Lower leg skin (tissue), 4 donors: Measurements from ENCODE around the gene SPCS3. TPM values are rescaled to one million over a fixed set of nuclear protein-coding genes. Genes with fewer than 3 reads are reported as not detected.
"Not testable (repeated sequence)": the region's sequence is repeated elsewhere in the genome, so short reads cannot be mapped to it uniquely, and the experiment has no call there.

Experiments used
- DNase-seq, 2 donors: peaks; one replicate each; pipeline ENCODE4 v3.0.0-alpha.2; 2019; ENCODE audit warnings: low spot score in 2 of 2
- H3K4me3 ChIP-seq: fragments of 200-600 bp; sonication (generic); 2 replicates; pipeline ENCODE4 v1.5.1; 2017; ENCODE audit warnings: mild to moderate bottlenecking, low read depth; ENCODE audit not compliant: poor library complexity, severe bottlenecking
- CTCF ChIP-seq, 3 donors: fragments of 450-650 bp; IDR thresholded peaks; one replicate each; pipeline ENCODE4 v1.5.1; 2016; ENCODE audit warnings: antibody characterized with exemption in 3 of 3, mild to moderate bottlenecking in 3 of 3, moderate library complexity in 2 of 3
- POLR2A ChIP-seq, 2 donors: fragments of 450-650 bp; IDR thresholded peaks; one replicate each; pipeline ENCODE4 v1.6.1; 2016 to 2017; ENCODE audit warnings: antibody characterized with exemption in 2 of 2, mild to moderate bottlenecking in 1 of 2, moderate library complexity in 1 of 2
- WGBS, 2 donors: methylation state at CpG; one replicate each; pipeline ENCODE4 v1.1.5; 2018; 5-methylcytosine and 5-hydroxymethylcytosine counted together
- intact Hi-C: fragments of 100-400 bp; cut with DNase I; formaldehyde crosslinking; loops from one replicate; pipeline ENCODE4 v1.15.0; 2023; ENCODE audit warnings: low total_unique reads
- total RNA-seq, 4 donors: library from RNA; depleted of rRNA; stranded (reverse); fragments of >200 nt; gene quantifications; one replicate each; pipeline ENCODE4 v1.1.0, GENCODE V29; 2016

The SPCS3 gene
- total RNA-seq, 4 donors from 2014 or later, result 39.8 to 54.5 (median 44.3) TPM

GRCh38 chr4:176343286-176343685 is 23.5 kb downstream of the SPCS3 start:
- intact Hi-C loops, result no loop called here

GRCh38 chr4:176345346-176345745 is 25.6 kb downstream of the SPCS3 start:
- DNase-seq, intact Hi-C loops, H3K4me3 ChIP-seq: not testable (repeated sequence)
- WGBS, 2 donors, result 35 to 55% methylated on average over 7 of the region's 7 CpGs

More at GRCh38 chr4:176343286-176343685, 23.5 kb downstream of the SPCS3 start:
- DNase-seq, result no peak
- no peak for TF ChIP-seq POLR2A (IDR thresholded peaks at IDR 0.05)
- TF ChIP-seq CTCF (IDR thresholded peaks at IDR 0.05), result no peak
- WGBS, 2 donors, result 92 to 100% methylated on average over 1 to 2 of the region's 2 CpGs
- H3K4me3 ChIP-seq, result no peak overlapping the region

GRCh38 chr4:176346836-176347235 is 27.1 kb downstream of the SPCS3 start:
- WGBS, 2 donors, result 40 to 58% methylated on average over 2 of the region's 2 CpGs
- H3K4me3 ChIP-seq, intact Hi-C loops, DNase-seq: not testable (repeated sequence)

- TF ChIP-seq CTCF (IDR thresholded peaks at IDR 0.05), result no peak
- no peak for TF ChIP-seq POLR2A (IDR thresholded peaks at IDR 0.05)
- no peak for DNase-seq
- 82 to 94% methylated on average over 5 of the region's 5 CpGs for WGBS, 2 donors
- intact Hi-C loops, result no loop called here
- H3K4me3 ChIP-seq, result no peak overlapping the region
Observed at GRCh38 chr4:176350671-176351070, 30.9 kb downstream of the SPCS3 start.

GRCh38 chr4:176354884-176355283 is 35.1 kb downstream of the SPCS3 start:
- WGBS, 2 donors, result 79 to 88% methylated on average over 1 of the region's 1 CpG
- H3K4me3 ChIP-seq, result no peak overlapping the region
- DNase-seq, result no peak
- no peak for TF ChIP-seq POLR2A (IDR thresholded peaks at IDR 0.05)
- TF ChIP-seq CTCF (IDR thresholded peaks at IDR 0.05), result no peak
- intact Hi-C loops, result no loop called here

GRCh38 chr4:176357359-176358082 is 37.8 kb downstream of the SPCS3 start:
- no peak for TF ChIP-seq CTCF (IDR thresholded peaks at IDR 0.05)
- no peak for TF ChIP-seq POLR2A (IDR thresholded peaks at IDR 0.05)
- DNase-seq, result no peak
- intact Hi-C loops, result no loop called here
- H3K4me3 ChIP-seq, result no peak overlapping the region
- WGBS, 2 donors, result 66 to 75% methylated on average over 4 of the region's 4 CpGs

- intact Hi-C loops, result no loop called here
Observed at GRCh38 chr4:176358083-176358469, 38.3 kb downstream of the SPCS3 start.

More at GRCh38 chr4:176358083-176358469, 38.3 kb downstream of the SPCS3 start:
- DNase-seq, result no peak
- TF ChIP-seq POLR2A (IDR thresholded peaks at IDR 0.05), result no peak
- no peak for TF ChIP-seq CTCF (IDR thresholded peaks at IDR 0.05)
- 91 to 94% methylated on average over 3 of the region's 3 CpGs for WGBS, 2 donors
- H3K4me3 ChIP-seq, result no peak overlapping the region
